Tibial nerve (tissue), 4 donors: ENCODE results near the gene OXSM. TPM values are rescaled to one million over a fixed set of nuclear protein-coding genes. Genes with fewer than 3 reads are reported as not detected.

Experiments used
- DNase-seq, 2 donors: peaks; one replicate each; pipeline ENCODE4 v3.0.0-alpha.2; 2019; ENCODE audit warnings: low spot score in 2 of 2
- H3K27ac ChIP-seq, 4 donors: fragments of 200-600 bp; sonication (generic) in 3 of 4; one replicate each; pipeline ENCODE4 v1.5.1; 2017 to 2019; ENCODE audit warnings: mild to moderate bottlenecking in 1 of 4
- H3K27me3 ChIP-seq, 2 donors: fragments of 200-600 bp; sonication (generic) in 1 of 2; one replicate each; pipeline versions ENCODE4 v1.5.1 to v1.6.0; 2017 to 2019
- H3K36me3 ChIP-seq, 3 donors: fragments of 200-600 bp; sonication (generic); one replicate each; pipeline ENCODE4 v1.5.1; 2018 to 2019
- H3K4me1 ChIP-seq, 4 donors: fragments of 200-600 bp; sonication (generic) in 3 of 4; one replicate each; pipeline ENCODE4 v1.5.1; 2017 to 2019
- H3K4me3 ChIP-seq, 4 donors: fragments of 200-600 bp; sonication (generic) in 3 of 4; one replicate each; pipeline ENCODE4 v1.5.1; 2017 to 2019; ENCODE audit warnings: mild to moderate bottlenecking in 1 of 4, moderate library complexity in 1 of 4
- H3K9me3 ChIP-seq, 4 donors: fragments of 200-600 bp; sonication (generic) in 3 of 4; one replicate each; pipeline ENCODE4 v1.5.1; 2017 to 2019
- EP300 ChIP-seq, 2 donors: sonication (generic); formaldehyde crosslinking; IDR thresholded peaks; one replicate each; pipeline ENCODE4 v1.6.1; 2017; ENCODE audit warnings: antibody characterized with exemption in 2 of 2, mild to moderate bottlenecking in 1 of 2
- POLR2A ChIP-seq, 2 donors: fragments of 450-650 bp; IDR thresholded peaks; one replicate each; pipeline ENCODE4 v1.6.1; 2017; ENCODE audit warnings: antibody characterized with exemption in 2 of 2, mild to moderate bottlenecking in 2 of 2, moderate library complexity in 2 of 2
- WGBS, 2 donors: methylation state at CpG; one replicate each; pipeline ENCODE4 v1.1.5; 2018; 5-methylcytosine and 5-hydroxymethylcytosine counted together
- total RNA-seq, 4 donors: library from RNA; depleted of rRNA; stranded (reverse); fragments of >200 nt; gene quantifications; one replicate each; pipeline ENCODE4 v1.1.0, GENCODE V29; 2016
- TF ChIP-seq, protein P1 (sequence below), 5 experiments: fragments of 200-600 bp in 3 of 5; fragments of 450-650 bp in 2 of 5; sonication (generic) in 3 of 5; IDR thresholded peaks; one replicate each; pipeline ENCODE4 v1.5.1; 2016 to 2019; ENCODE audit warnings: antibody characterized with exemption in 5 of 5, mild to moderate bottlenecking in 3 of 5, moderate library complexity in 2 of 5

The OXSM gene
- total RNA-seq: 10 to 100 TPM in 1 of 4 donors, 1 to 10 TPM in 3; 4.5 to 13.5 (median 6.2) TPM

DNA sequence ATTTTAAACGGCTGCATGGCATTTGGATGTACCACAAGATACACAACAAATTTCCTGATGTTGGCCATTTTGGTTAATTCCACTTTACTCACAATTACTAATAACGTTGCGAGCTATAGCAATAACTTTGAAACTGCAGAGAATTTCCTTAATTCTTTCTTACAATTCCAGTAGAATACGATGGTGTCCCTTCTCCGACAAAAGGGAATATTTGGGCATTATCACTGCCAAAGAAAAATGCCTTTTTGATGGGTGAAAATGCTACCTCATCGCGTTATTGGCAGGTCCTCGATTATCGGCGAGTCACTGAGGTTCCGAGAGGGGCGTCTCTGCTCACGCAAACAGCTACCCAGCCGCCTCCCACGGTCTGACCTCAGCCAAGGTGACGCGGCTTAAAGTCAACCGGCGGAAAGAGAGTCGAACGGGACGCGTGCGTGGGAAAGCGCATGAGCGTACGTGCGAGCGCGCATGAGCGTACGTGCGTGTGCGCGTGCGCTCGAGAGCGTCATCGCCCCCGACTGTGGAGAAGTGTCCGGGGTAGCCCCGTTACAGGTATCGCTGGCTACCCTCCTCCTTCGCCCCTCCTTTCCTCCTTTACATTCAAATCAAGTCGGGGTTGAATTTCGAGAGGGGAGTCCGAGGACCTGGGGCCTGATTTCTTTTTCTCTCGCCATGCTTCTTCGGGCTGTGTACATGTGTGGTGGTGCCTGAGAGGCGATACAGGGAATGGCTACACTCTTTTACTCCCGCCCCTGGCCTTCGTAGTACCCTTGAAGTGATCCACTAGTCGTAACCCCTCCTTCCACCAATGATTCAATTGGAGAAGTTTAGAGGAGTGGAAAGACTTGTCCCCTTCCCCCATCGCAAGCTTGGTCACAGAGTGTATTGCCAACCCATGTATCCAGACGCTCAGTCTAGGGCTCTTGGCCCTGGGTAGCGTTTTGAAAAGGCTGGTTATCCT is at the start of gene OXSM:
Gene OXSM, plus strand, starts transcription at position 495 of the 961 bp plus-strand sequence. CDS start 931 bp downstream, outside the sequence.
- peaks cover 0 to 28% (median 6%) of the 10 kb centered on the region in 4 donors for H3K4me1 ChIP-seq
- no peaks in the 10 kb centered on the region for H3K27me3 ChIP-seq
- H3K9me3 ChIP-seq: no peaks in the 10 kb centered on the region
- DNase-seq: peak; percentile 41 to 57
- 0 to 1% methylated on average over 48 to 56 of the region's 56 CpGs for WGBS, 2 donors
- peaks cover 0 to 11% (median 0%) of the 10 kb centered on the region in 3 donors for H3K36me3 ChIP-seq
- H3K27ac ChIP-seq: peak within 1 kb of the TSS; percentile 69 to 89 (median 82)
- peak within 1 kb of the TSS; percentile 53 to 69 (median 63) for H3K4me3 ChIP-seq
- TF ChIP-seq POLR2A (IDR thresholded peaks at IDR 0.05) (peak; percentile 42 to 69), EP300 (IDR thresholded peaks at IDR 0.05) (peak; percentile 92)
- TF ChIP-seq, protein P1, sequence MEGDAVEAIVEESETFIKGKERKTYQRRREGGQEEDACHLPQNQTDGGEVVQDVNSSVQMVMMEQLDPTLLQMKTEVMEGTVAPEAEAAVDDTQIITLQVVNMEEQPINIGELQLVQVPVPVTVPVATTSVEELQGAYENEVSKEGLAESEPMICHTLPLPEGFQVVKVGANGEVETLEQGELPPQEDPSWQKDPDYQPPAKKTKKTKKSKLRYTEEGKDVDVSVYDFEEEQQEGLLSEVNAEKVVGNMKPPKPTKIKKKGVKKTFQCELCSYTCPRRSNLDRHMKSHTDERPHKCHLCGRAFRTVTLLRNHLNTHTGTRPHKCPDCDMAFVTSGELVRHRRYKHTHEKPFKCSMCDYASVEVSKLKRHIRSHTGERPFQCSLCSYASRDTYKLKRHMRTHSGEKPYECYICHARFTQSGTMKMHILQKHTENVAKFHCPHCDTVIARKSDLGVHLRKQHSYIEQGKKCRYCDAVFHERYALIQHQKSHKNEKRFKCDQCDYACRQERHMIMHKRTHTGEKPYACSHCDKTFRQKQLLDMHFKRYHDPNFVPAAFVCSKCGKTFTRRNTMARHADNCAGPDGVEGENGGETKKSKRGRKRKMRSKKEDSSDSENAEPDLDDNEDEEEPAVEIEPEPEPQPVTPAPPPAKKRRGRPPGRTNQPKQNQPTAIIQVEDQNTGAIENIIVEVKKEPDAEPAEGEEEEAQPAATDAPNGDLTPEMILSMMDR (IDR thresholded peaks at IDR 0.05): peak in 1 of 5 experiments; percentile 19

DNA sequence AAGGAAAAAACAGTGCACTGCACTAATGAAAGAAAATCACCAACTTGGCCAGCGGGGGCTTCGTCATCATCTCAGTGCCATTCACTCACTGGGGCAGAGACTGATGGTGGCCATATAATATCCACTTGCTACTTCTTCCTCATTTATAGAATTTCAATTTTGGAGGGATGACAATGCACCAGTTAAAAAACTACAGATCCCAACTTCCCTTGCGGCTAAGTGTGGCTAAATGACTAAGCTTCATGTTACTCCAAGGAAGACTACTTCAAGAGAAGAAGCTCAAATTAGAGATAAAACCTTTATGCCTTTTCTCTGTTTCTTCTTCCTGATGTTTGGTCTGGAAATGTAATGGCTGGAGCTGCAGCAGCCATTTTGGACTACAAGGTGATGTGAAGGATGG is 45.4 kb upstream of the OXSM start:
- H3K27me3 ChIP-seq: no peaks in the 10 kb centered on the region
- no peaks in the 10 kb centered on the region for H3K4me1 ChIP-seq
- H3K36me3 ChIP-seq: peaks cover 0 to 63% (median 2%) of the 10 kb centered on the region in 3 donors
- WGBS, 2 donors: 97 to 98% methylated on average over 3 of the region's 3 CpGs
- no peak overlapping the region for H3K27ac ChIP-seq
- H3K9me3 ChIP-seq: no peaks in the 10 kb centered on the region
- no peak for DNase-seq
- H3K4me3 ChIP-seq: no peak overlapping the region
- no peak for TF ChIP-seq EP300 (IDR thresholded peaks at IDR 0.05)
- no peak for TF ChIP-seq POLR2A (IDR thresholded peaks at IDR 0.05)
- TF ChIP-seq, protein P1 (IDR thresholded peaks at IDR 0.05): no peak

DNA sequence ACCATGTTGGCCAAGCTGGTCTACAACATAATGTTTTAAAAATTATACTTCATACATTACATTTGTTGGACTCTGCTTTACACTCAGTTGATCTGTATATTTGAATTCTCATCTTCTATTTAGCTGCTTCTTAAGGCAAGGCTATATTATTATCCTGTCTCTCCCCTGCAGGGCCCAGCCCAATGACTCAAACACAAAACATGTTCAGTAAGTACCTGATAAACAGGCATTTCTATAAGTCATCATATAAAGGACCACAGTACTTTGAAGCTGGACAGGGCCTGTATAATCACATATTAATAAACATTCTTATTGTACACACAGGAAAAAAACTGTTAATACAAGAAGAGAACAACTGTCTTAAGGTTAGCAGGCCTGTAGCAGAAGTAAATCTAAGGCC is 42.9 kb upstream of the OXSM start:
- TF ChIP-seq POLR2A (IDR thresholded peaks at IDR 0.05) (no peak), EP300 (IDR thresholded peaks at IDR 0.05) (no peak)
- TF ChIP-seq, protein P1 (IDR thresholded peaks at IDR 0.05): no peak
- Histone ChIP-seq H3K27me3 (no peaks in the 10 kb centered on the region), H3K36me3 (peaks cover 0 to 78% (median 3%) of the 10 kb centered on the region in 3 donors), H3K27ac (no peak overlapping the region), H3K4me3 (no peak overlapping the region), H3K9me3 (no peaks in the 10 kb centered on the region), H3K4me1 (no peaks in the 10 kb centered on the region)
- DNase-seq: no peak

DNA sequence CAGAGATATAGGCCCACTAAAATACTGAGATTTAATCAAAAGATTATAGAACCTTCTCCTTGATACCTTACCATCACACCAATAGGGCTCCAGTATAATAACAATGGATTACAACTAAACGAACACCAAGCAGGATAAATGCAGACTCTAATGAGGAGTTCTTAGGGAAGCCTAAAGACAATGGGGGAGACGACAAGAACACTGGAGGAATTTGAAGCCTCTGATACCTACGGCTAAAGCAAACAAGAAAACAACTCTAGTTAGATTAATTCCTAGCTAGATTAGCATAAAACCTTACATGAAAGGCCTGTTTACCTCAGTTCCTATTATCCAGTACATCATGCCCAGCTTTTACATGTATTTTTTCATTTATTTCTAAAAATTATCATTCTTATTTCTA is 41.7 kb upstream of the OXSM start:
- no peak overlapping the region for H3K4me3 ChIP-seq
- no peaks in the 10 kb centered on the region for H3K4me1 ChIP-seq
- H3K36me3 ChIP-seq: peaks cover 0 to 74% (median 3%) of the 10 kb centered on the region in 3 donors
- H3K27me3 ChIP-seq: no peaks in the 10 kb centered on the region
- TF ChIP-seq EP300 (IDR thresholded peaks at IDR 0.05) (no peak), POLR2A (IDR thresholded peaks at IDR 0.05) (no peak)
- TF ChIP-seq, protein P1 (IDR thresholded peaks at IDR 0.05): no peak
- H3K9me3 ChIP-seq: no peaks in the 10 kb centered on the region
- 77 to 84% methylated on average over 3 of the region's 3 CpGs for WGBS, 2 donors
- DNase-seq: no peak
- H3K27ac ChIP-seq: no peak overlapping the region

DNA sequence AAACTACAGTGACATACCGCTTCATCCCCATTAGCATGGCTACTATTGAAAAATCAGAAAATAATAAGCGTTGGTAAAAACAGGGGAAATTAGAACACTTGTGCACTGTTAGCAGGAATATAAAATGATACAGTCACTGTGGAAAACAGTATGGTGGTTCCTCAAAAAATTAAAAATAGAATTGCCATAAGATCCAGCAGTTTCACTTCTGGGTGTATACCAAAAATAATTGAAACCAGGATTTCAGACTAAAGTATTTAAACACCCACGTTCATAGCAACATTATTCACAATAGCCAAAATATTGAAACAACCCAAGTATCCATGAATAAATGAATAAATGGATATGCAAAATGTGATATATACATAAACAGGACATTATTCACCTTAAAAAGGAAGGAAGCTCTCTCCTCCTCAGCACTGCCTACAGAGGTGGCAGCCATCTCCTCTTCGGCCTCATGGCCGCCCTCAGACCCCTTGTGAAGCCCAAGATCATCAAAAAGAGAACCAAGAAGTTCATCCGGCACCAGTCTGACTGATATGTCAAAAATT is 40.8 kb upstream of the OXSM start:
- Histone ChIP-seq H3K27me3 (no peaks in the 10 kb centered on the region), H3K36me3 (peaks cover 0 to 70% (median 3%) of the 10 kb centered on the region in 3 donors), H3K4me3 (no peak overlapping the region), H3K27ac (no peak overlapping the region), H3K9me3 (no peaks in the 10 kb centered on the region), H3K4me1 (no peaks in the 10 kb centered on the region)
- 75 to 84% methylated on average over 6 of the region's 6 CpGs for WGBS, 2 donors
- TF ChIP-seq EP300 (IDR thresholded peaks at IDR 0.05) (no peak), POLR2A (IDR thresholded peaks at IDR 0.05) (no peak)
- TF ChIP-seq, protein P1 (IDR thresholded peaks at IDR 0.05): no peak
- no peak for DNase-seq
